OCI-LY7 (cell line): ENCODE data around the gene PRICKLE2. TPM values are rescaled to one million over a fixed set of nuclear protein-coding genes. Genes with fewer than 3 reads are reported as not detected.

Experiments used
- BruUV-seq: library from RNA; stranded (reverse); fragments of 400-500 nt; replicated peaks from 2 replicates; lab custom pipeline; 2021; lab: Mats Ljungman, UMichigan
- CTCF ChIA-PET: fragments of 300-600 bp; sonication (Branson Sonifier 250); formaldehyde crosslinking; loops from one replicate; lab custom pipeline; 2022; ENCODE audit warnings: antibody characterized with exemption; ENCODE audit not compliant: unreplicated experiment; lab: Charles Lee
- POLR2A ChIA-PET: fragments of 300-600 bp; sonication (Branson Sonifier 250); formaldehyde crosslinking; loops from one replicate; lab custom pipeline; 2022; ENCODE audit warnings: antibody characterized with exemption; lab: Charles Lee
- DNase-seq: peaks from one replicate; pipeline ENCODE4 v3.0.0-alpha.2; 2015; ENCODE audit warnings: low spot score
- H2AFZ ChIP-seq: fragments of 200-600 bp; sonication (generic), shearing (Covaris generic); 2 replicates; pipeline ENCODE4 v1.6.1; 2014; ENCODE audit warnings: mild to moderate bottlenecking, antibody characterized with exemption, low read length, moderate library complexity
- H3K27ac ChIP-seq: fragments of 200-600 bp; sonication (generic); 2 replicates; pipeline ENCODE4 v1.5.1; 2014; ENCODE audit warnings: mixed run types, low read depth, mild to moderate bottlenecking, moderate library complexity, low read length, inconsistent platforms; ENCODE audit not compliant: poor library complexity, severe bottlenecking
- H3K36me3 ChIP-seq: fragments of 200-600 bp; sonication (generic); 2 replicates; pipeline ENCODE4 v1.6.1; 2014; ENCODE audit warnings: mild to moderate bottlenecking, antibody characterized with exemption, low read length, moderate library complexity, mixed read lengths; ENCODE audit not compliant: insufficient read depth
- H3K4me1 ChIP-seq: fragments of 200-600 bp; sonication (generic); 2 replicates; pipeline ENCODE4 v1.5.1; 2014; ENCODE audit warnings: mild to moderate bottlenecking, low read length; ENCODE audit not compliant: insufficient read depth, poor library complexity, severe bottlenecking
- H3K4me2 ChIP-seq: fragments of 200-600 bp; sonication (generic); 2 replicates; pipeline ENCODE4 v1.6.1; 2014; ENCODE audit warnings: mild to moderate bottlenecking, low read length
- H3K4me3 ChIP-seq: fragments of 200-600 bp; sonication (generic); 2 replicates; pipeline ENCODE4 v1.5.1; 2014; ENCODE audit warnings: mild to moderate bottlenecking, low read depth, low read length; ENCODE audit not compliant: poor library complexity, severe bottlenecking
- H3K79me2 ChIP-seq: fragments of 200-600 bp; sonication (generic); 2 replicates; pipeline ENCODE4 v1.6.1; 2016; ENCODE audit warnings: low read depth, mild to moderate bottlenecking, low read length, moderate library complexity, mixed read lengths; ENCODE audit not compliant: insufficient read depth
- H3K9me2 ChIP-seq: fragments of 200-600 bp; sonication (generic); 2 replicates; pipeline ENCODE4 v1.6.1; 2016; ENCODE audit warnings: mild to moderate bottlenecking, low read length, mixed read lengths; ENCODE audit not compliant: insufficient read depth
- H3K9me3 ChIP-seq: fragments of 200-600 bp; sonication (generic); 2 replicates; pipeline ENCODE4 v1.6.1; 2014; ENCODE audit warnings: mild to moderate bottlenecking, mixed run types, low read length, mixed read lengths
- H4K20me1 ChIP-seq: fragments of 200-600 bp; sonication (generic); 2 replicates; pipeline ENCODE4 v1.6.1; 2014; ENCODE audit warnings: mild to moderate bottlenecking, antibody characterized with exemption, low read length, moderate library complexity, mixed read lengths; ENCODE audit not compliant: insufficient read depth
- CTCF ChIP-seq: fragments of 200-600 bp; sonication (generic); conservative IDR thresholded peaks from 2 replicates; pipeline ENCODE4 v1.5.1; 2014; ENCODE audit warnings: mild to moderate bottlenecking, antibody characterized with exemption, low read length, moderate library complexity, mixed read lengths
- EZH2phosphoT487 ChIP-seq: fragments of 200-600 bp; sonication (generic); IDR thresholded peaks from 2 replicates; pipeline ENCODE4 v1.6.1; 2018; ENCODE audit warnings: low read depth, borderline replicate concordance, mild to moderate bottlenecking, mixed run types, antibody characterized with exemption, low read length, moderate library complexity, mixed read lengths
- intact Hi-C: fragments of 100-400 bp; cut with micrococcal nuclease; formaldehyde crosslinking; loops from one replicate; pipeline ENCODE4 v1.10.0; 2022; ENCODE audit not compliant: unreplicated experiment
- total RNA-seq, 2 experiments: library from RNA; depleted of rRNA in 1 of 2; stranded (reverse); fragments of >200 nt in 1 of 2; shearing (Covaris generic) in 1 of 2; gene quantifications; 2 replicates each; pipeline ENCODE4 v1.2.3, GENCODE V29; 2014 to 2022

The PRICKLE2 gene
- total RNA-seq, 2 experiments from 2014 or later: 2.0 to 3.9 TPM

DNA sequence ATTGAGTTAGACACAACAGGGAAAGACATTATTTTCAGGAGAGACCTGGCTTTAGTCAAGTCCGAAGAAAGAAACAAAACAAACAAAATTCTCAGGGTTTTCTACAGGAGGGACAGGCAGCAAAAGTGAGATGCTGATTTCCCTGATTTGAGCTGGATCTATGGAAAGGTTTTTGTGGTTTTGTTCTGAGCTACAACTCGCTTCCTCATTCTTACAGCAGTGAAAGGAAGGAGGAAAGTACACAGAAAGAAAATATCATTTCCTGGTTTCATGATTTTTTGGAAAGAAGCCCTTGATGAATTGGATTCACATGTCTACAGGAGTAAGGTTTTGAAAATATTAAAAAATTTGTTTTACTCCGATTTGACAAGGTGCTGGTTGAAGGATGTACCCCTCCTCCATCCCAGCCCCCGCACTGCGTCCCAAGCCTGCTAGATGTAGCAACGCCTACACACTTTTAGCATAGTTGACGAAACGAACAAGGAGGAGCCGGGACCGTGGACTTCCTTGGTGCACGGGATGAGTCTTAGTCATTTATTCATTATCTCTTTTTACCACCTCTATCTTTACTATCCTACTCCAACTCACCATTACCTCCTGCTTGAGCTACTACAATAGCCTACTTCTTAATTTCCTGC lies 10.8 kb downstream of the PRICKLE2 start:
- no peak for DNase-seq
- H3K27ac ChIP-seq: no peak overlapping the region
- no peak overlapping the region for H3K4me3 ChIP-seq
- intact Hi-C loops: no loop called here
- H4K20me1 ChIP-seq: no peaks in the 10 kb centered on the region
- H2AFZ ChIP-seq: no peak overlapping the region
- H3K36me3 ChIP-seq: no peaks in the 10 kb centered on the region
- H3K9me3 ChIP-seq: no peaks in the 10 kb centered on the region
- H3K4me1 ChIP-seq: no peaks in the 10 kb centered on the region
- no peaks in the 10 kb centered on the region for H3K9me2 ChIP-seq
- CTCF ChIA-PET: no interaction called here
- no TSS peak for BruUV-seq
- H3K4me2 ChIP-seq: no peak overlapping the region
- TF ChIP-seq CTCF: no peak
- TF ChIP-seq EZH2phosphoT487: no peak
- POLR2A ChIA-PET: interaction anchor here (0.6 to 1.6 kb wide), 2 partner anchors 9 to 129 kb away, joined by 5 to 6 read pairs; no protein-coding TSS in a partner anchor
- H3K79me2 ChIP-seq: no peaks in the 10 kb centered on the region

DNA sequence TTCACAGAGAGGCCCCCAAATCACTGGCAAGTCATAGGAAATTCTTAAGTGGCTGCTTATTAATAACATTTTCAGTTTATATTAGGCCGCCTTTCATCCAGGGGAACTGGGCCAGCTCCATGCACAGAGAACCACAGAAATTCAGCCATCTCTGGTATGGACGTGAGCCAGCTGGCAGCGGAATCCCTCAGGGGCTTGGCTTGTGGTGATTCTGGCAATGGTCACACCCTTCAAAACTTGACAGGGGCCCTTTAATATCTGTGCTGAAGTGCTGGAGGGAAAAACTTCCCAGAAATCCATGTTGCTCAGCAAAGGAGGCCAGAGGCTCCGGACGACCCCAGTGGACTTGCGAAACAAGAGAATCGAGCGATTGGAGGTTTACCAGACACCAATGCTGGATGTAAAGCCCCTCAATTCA lies 11.3 kb downstream of the PRICKLE2 start:
- TF ChIP-seq EZH2phosphoT487 (no peak), CTCF (no peak)
- intact Hi-C loops: no loop called here
- CTCF ChIA-PET: no interaction called here

DNA sequence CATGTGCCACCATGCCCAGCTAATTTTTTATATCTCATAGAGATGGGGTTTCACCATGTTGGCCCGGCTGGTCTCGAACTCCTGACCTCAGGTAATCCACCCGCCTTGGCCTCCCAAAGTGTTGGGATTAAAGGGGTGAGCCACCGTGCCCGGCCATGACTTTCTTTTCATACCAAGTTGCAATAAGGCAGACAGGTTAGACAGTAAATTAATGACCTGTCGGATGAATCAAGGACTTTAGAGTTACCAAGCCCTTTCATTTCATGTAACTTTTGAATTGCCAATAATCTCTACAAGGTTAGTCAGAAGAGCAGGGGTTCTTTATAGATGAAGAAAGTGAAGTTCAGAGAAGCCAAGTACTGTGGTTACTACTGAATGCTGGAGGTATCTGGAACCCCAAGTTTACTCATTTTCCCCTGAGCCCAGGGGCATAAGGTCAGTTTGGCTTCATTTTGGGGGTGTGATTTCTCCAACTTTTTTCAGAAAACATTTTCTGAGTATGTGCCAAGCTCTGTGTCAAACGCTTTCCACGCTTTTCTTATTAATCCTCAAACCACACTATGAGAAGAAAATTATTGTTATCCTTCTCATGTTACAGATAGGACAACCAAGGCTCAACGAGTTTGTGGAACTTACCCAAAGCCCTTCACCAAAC lies 11.9 kb downstream of the PRICKLE2 start:
- ChIA-PET CTCF (no interaction called here), POLR2A (no interaction called here)
- no peaks in the 10 kb centered on the region for H3K79me2 ChIP-seq
- H4K20me1 ChIP-seq: no peaks in the 10 kb centered on the region
- BruUV-seq: no TSS peak
- no peaks in the 10 kb centered on the region for H3K9me3 ChIP-seq
- H3K4me3 ChIP-seq: no peak overlapping the region
- H3K36me3 ChIP-seq: no peaks in the 10 kb centered on the region
- no peak overlapping the region for H2AFZ ChIP-seq
- intact Hi-C loops: no loop called here
- DNase-seq: no peak
- no peak overlapping the region for H3K4me2 ChIP-seq
- H3K9me2 ChIP-seq: no peaks in the 10 kb centered on the region
- H3K4me1 ChIP-seq: no peaks in the 10 kb centered on the region
- TF ChIP-seq EZH2phosphoT487: no peak
- no peak for TF ChIP-seq CTCF
- no peak overlapping the region for H3K27ac ChIP-seq

More for the DNA sequence above, 11.3 kb downstream of the PRICKLE2 start:
- Histone ChIP-seq H4K20me1 (no peaks in the 10 kb centered on the region), H2AFZ (no peak overlapping the region), H3K36me3 (no peaks in the 10 kb centered on the region), H3K79me2 (no peaks in the 10 kb centered on the region), H3K4me1 (no peaks in the 10 kb centered on the region), H3K9me2 (no peaks in the 10 kb centered on the region), H3K27ac (no peak overlapping the region), H3K9me3 (no peaks in the 10 kb centered on the region), H3K4me3 (no peak overlapping the region), H3K4me2 (no peak overlapping the region)
- no TSS peak for BruUV-seq
- DNase-seq: no peak
- POLR2A ChIA-PET: interaction anchor here (1.6 kb wide), 1 partner anchor 10 kb away, joined by 6 read pairs; no protein-coding TSS in a partner anchor
